HepG2 (cell line): Measurements from ENCODE around the gene PRSS21. TPM values are rescaled to one million over a fixed set of nuclear protein-coding genes. Genes with fewer than 3 reads are reported as not detected.

ENCODE experiments used
- ATAC-seq: fragments of 200-7000 bp; cut with Tn5 transposase; 3 replicates; pipeline ENCODE4 v1.9.1; 2020; ENCODE audit warnings: mild to moderate bottlenecking, moderate library complexity
- BruUV-seq: library from RNA; stranded (reverse); fragments of 400-500 nt; replicated peaks from 2 replicates; lab custom pipeline; 2021; lab: Mats Ljungman, UMichigan
- CTCF ChIA-PET: fragments of 300-600 bp; formaldehyde crosslinking; extraction: SDS; loops from one replicate; lab custom pipeline; 2021; ENCODE audit warnings: low total read pairs, inconsistent platforms, low intra/inter-chr PET ratio; lab: Yijun Ruan, JAX
- POLR2A ChIA-PET: fragments of 350-600 bp; sonication (Branson Sonifier 250); formaldehyde crosslinking; loops from one replicate; lab custom pipeline; 2020; ENCODE audit warnings: antibody characterized with exemption, inconsistent platforms; lab: Yijun Ruan, JAX
- DNase-seq: peaks from one replicate; pipeline ENCODE4 v3.0.0-alpha.2; 2015; ENCODE audit warnings: low spot score
- FAIRE-seq: peaks from 3 replicates; lab custom pipeline; 2011; peaks lifted over from hg19 to GRCh38; lab: Jason Lieb, UNC
- H2AFZ ChIP-seq: one replicate; pipeline ENCODE4 v1.6.1; 2011; ENCODE audit warnings: low read length, inconsistent platforms
- H3K27ac ChIP-seq: fragments of 300-600 bp; 3 replicates; pipeline ENCODE4 v1.8.0; 2011; ENCODE audit warnings: mixed run types, mild to moderate bottlenecking, mixed read lengths, low read length, inconsistent platforms; ENCODE audit not compliant: insufficient read depth; ENCODE audit errors: extremely low read length
- H3K27me3 ChIP-seq, 2 experiments: fragments of 200-600 bp in 1 of 2; 2 replicates in 1 of 2; 3 replicates in 1 of 2; pipeline versions ENCODE4 v1.6.0 to v1.8.0; 2011; ENCODE audit warnings: low read length in 2 of 2, mild to moderate bottlenecking in 2 of 2, moderate library complexity in 2 of 2, inconsistent platforms in 1 of 2; ENCODE audit not compliant: insufficient read depth in 2 of 2, control insufficient read depth in 1 of 2
- H3K36me3 ChIP-seq, 2 experiments: fragments of 200-600 bp in 1 of 2; replicated peaks in 1 of 2; 2 replicates in 1 of 2; 3 replicates in 1 of 2; pipeline versions ENCODE4 v1.5.1 to v1.8.0; 2011; ENCODE audit warnings: low read length in 2 of 2, inconsistent platforms in 1 of 2; ENCODE audit not compliant: insufficient read depth in 2 of 2, control insufficient read depth in 1 of 2
- H3K4me1 ChIP-seq: 2 replicates; pipeline ENCODE4 v1.5.1; 2012; ENCODE audit warnings: low read length, inconsistent platforms; ENCODE audit not compliant: insufficient read depth
- H3K4me2 ChIP-seq: 2 replicates; pipeline ENCODE4 v1.6.0; 2011; ENCODE audit warnings: low read depth, low read length, inconsistent platforms
- H3K4me3 ChIP-seq, 3 experiments: fragments of 200-600 bp in 1 of 3; sonication (generic), shearing (Covaris generic) in 1 of 3; replicated peaks in 1 of 3; 2 replicates each; pipeline ENCODE4 v1.5.1; 2011 to 2016; ENCODE audit warnings: low read length in 3 of 3, inconsistent platforms in 2 of 3, low read depth in 2 of 3, mild to moderate bottlenecking in 2 of 3, control low read depth in 1 of 3, mixed read lengths in 1 of 3; ENCODE audit not compliant: insufficient read depth in 1 of 3
- H3K79me2 ChIP-seq: one replicate; pipeline ENCODE4 v1.6.1; 2011; ENCODE audit warnings: low read length, inconsistent platforms; ENCODE audit not compliant: insufficient read depth
- H3K9ac ChIP-seq: 2 replicates; pipeline ENCODE4 v1.6.0; 2011; ENCODE audit warnings: mild to moderate bottlenecking, low read depth, low read length, inconsistent platforms; ENCODE audit not compliant: insufficient read depth
- H3K9me3 ChIP-seq: 2 replicates; pipeline ENCODE4 v1.5.1; 2012; ENCODE audit warnings: mild to moderate bottlenecking, low read length
- H4K20me1 ChIP-seq: 2 replicates; pipeline ENCODE4 v1.6.0; 2011; ENCODE audit warnings: inconsistent platforms, mild to moderate bottlenecking, low read length, moderate library complexity; ENCODE audit not compliant: insufficient read depth
- BCL6 ChIP-seq: IDR thresholded peaks from 2 replicates; pipeline ENCODE4 v1.6.1; 2016; ENCODE audit warnings: missing genetic modification reagents, missing compliant biosample characterization
- CENPX ChIP-seq: sonication (generic); formaldehyde crosslinking; IDR thresholded peaks from 2 replicates; pipeline ENCODE4 v1.9.0; 2021; ENCODE audit warnings: mild to moderate bottlenecking, missing genetic modification reagents, moderate library complexity
- FOXA1 ChIP-seq, 2 experiments: fragments of 450-650 bp in 1 of 2; sonication (generic) in 1 of 2; formaldehyde crosslinking in 1 of 2; IDR thresholded peaks; 2 replicates each; pipeline versions ENCODE4 v1.4.0 to v1.6.1; 2016 to 2020; ENCODE audit warnings: missing genetic modification reagents in 1 of 2
- HOXA7 ChIP-seq: sonication (generic); formaldehyde crosslinking; IDR thresholded peaks from 2 replicates; pipeline ENCODE4 v1.8.1; 2022; ENCODE audit warnings: mild to moderate bottlenecking, missing genetic modification reagents, moderate library complexity
- MATR3 ChIP-seq: sonication (generic); formaldehyde crosslinking; IDR thresholded peaks from 2 replicates; pipeline ENCODE4 v1.4.0; 2020; ENCODE audit warnings: missing genetic modification reagents
- MYNN ChIP-seq: sonication (generic); formaldehyde crosslinking; IDR thresholded peaks from 2 replicates; pipeline ENCODE4 v1.4.0; 2020; ENCODE audit warnings: mild to moderate bottlenecking, low read depth, missing genetic modification reagents
- NPAS2 ChIP-seq: sonication (generic); formaldehyde crosslinking; IDR thresholded peaks from 2 replicates; pipeline ENCODE4 v1.8.0; 2022; ENCODE audit warnings: mild to moderate bottlenecking, missing genetic modification reagents, borderline replicate concordance
- NR1H2 ChIP-seq: sonication (generic); formaldehyde crosslinking; IDR thresholded peaks from 2 replicates; pipeline ENCODE4 v1.8.1; 2022; ENCODE audit warnings: low read depth, missing genetic modification reagents, borderline replicate concordance
- PPARG ChIP-seq: conservative IDR thresholded peaks from 2 replicates; pipeline ENCODE4 v1.6.1; 2016; ENCODE audit warnings: missing biosample characterization, missing genetic modification reagents
- ZNF235 ChIP-seq: sonication (generic); formaldehyde crosslinking; IDR thresholded peaks from 2 replicates; pipeline ENCODE4 v1.8.1; 2023; ENCODE audit warnings: mild to moderate bottlenecking, missing genetic modification reagents, borderline replicate concordance
- ZNF333 ChIP-seq: sonication (generic); formaldehyde crosslinking; IDR thresholded peaks from 2 replicates; pipeline ENCODE4 v1.4.0; 2020; ENCODE audit warnings: mild to moderate bottlenecking, missing genetic modification reagents, borderline replicate concordance
- ZNF407 ChIP-seq: sonication (generic); formaldehyde crosslinking; IDR thresholded peaks from one replicate; pipeline ENCODE4 v1.5.1; 2020; ENCODE audit warnings: mild to moderate bottlenecking, missing genetic modification reagents; ENCODE audit errors: not compliant biosample characterization
- ZNF501 ChIP-seq: sonication (generic); formaldehyde crosslinking; IDR thresholded peaks from 2 replicates; pipeline ENCODE4 v1.5.1; 2020; ENCODE audit warnings: mild to moderate bottlenecking, moderate library complexity, missing genetic modification reagents
- WGBS: methylation state at CpG from one replicate; pipeline ENCODE4 v1.1.6; 2017; ENCODE audit warnings: low lambda C conversion rate; 5-methylcytosine and 5-hydroxymethylcytosine counted together
- in situ Hi-C: cut with HindIII; loops from 2 replicates; pipeline ENCODE4 v1.10.0; 2017; ENCODE audit warnings: low pct_unique_long_range_greater_than_20kb; ENCODE audit not compliant: extremely low pct_ligation_motif_present
- intact Hi-C: fragments of 100-400 bp; cut with micrococcal nuclease; formaldehyde crosslinking; loops from one replicate; pipeline ENCODE4 v1.10.0; 2022; ENCODE audit not compliant: unreplicated experiment
- polyA plus RNA-seq, 8 experiments: library from polyadenylated mRNA; depleted of rRNA in 3 of 8; stranded (reverse) in 7 of 8; unstranded in 1 of 8; fragments of >200 nt; fragmentation: Illumina TruSeq in 4 of 8; extraction: Trizol in 4 of 8; gene quantifications; 2 replicates each; pipeline versions ENCODE4 v1.2.1 to v1.2.3, GENCODE V29; 2011 to 2016; ENCODE audit warnings: low read depth in 4 of 8, missing spikeins in 1 of 8, mixed read lengths in 1 of 8; ENCODE audit not compliant: insufficient read depth in 1 of 8
- total RNA-seq, 5 experiments: library from RNA; depleted of rRNA; stranded (reverse); fragments of >200 nt; fragmentation: Illumina TruSeq; extraction: Trizol; gene quantifications; 2 replicates each; pipeline ENCODE4 v1.2.3, GENCODE V29; 2016; ENCODE audit warnings: low read depth in 1 of 5
- TF ChIP-seq, protein P1 (sequence below): sonication (generic); formaldehyde crosslinking; IDR thresholded peaks from 2 replicates; pipeline ENCODE4 v1.4.0; 2020; ENCODE audit warnings: missing genetic modification reagents

Gene PRSS21
- total and polyA plus RNA-seq, 2 of the 13 experiments (the other 11 are each of a cell fraction or from before 2014, with no cell fraction given): not detected

DNA sequence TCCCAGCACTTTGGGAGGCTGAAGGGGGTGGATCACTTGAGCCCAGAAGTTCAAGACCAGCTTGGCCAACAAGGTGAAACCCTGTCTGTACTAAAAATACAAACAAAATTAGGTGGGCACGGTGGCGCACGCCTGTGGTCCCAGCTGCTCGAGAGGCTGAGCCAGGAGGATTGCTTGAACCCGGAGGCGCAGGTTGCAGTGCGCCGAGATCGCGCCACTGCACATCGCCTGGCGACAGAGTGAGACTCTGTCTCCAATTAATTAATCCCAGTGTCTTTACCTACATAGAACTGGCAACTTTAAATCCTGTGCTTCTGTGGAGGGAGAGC lies 38.4 kb upstream of the PRSS21 start:
- Histone ChIP-seq H3K79me2 (peaks cover 33% of the 10 kb centered on the region), H3K4me2 (peak overlapping the region; percentile 100), H3K9ac (peak overlapping the region; percentile 100; the same call in 1 of the 2 replicates), H3K9me3 (no peaks in the 10 kb centered on the region), H2AFZ (no peak overlapping the region), H3K36me3 (peaks cover 7 to 13% of the 10 kb centered on the region in 2 experiments; a peak in 4 of 5 replicates), H4K20me1 (no peaks in the 10 kb centered on the region), H3K4me1 (peaks cover 25% of the 10 kb centered on the region), H3K27ac (no peak overlapping the region), H3K27me3 (peaks cover 0 to 14% of the 10 kb centered on the region in 2 experiments; a peak in 4 of 5 replicates), H3K4me3 (peak overlapping the region; percentile 83 to 100 (median 98); a peak in 5 of 6 replicates)
- ChIA-PET POLR2A (interaction anchor here (1.3 to 6.1 kb wide), 3 partner anchors 16 to 104 kb away, joined by 3 to 74 read pairs (median 5); partner anchors contain the start of genes FLYWCH2 and SRRM2), CTCF (no interaction called here)
- in situ Hi-C loops: no loop called here
- FAIRE-seq (no peak), DNase-seq (no peak), ATAC-seq (no peak)
- no TSS peak for BruUV-seq
- 98% methylated on average over 12 of the region's 12 CpGs for WGBS
- intact Hi-C loops: no loop called here
- TF ChIP-seq PPARG (CRISPR knock-in tag): no peak
- no peak for TF ChIP-seq NPAS2 (CRISPR knock-in tag)
- no peak for TF ChIP-seq HOXA7 (CRISPR knock-in tag)
- 0 out of 2 replicates have a peak, but pooled peaks have one; percentile 39 for TF ChIP-seq ZNF333 (CRISPR knock-in tag)
- TF ChIP-seq BCL6: no peak
- TF ChIP-seq CENPX: no peak
- TF ChIP-seq, protein P1, sequence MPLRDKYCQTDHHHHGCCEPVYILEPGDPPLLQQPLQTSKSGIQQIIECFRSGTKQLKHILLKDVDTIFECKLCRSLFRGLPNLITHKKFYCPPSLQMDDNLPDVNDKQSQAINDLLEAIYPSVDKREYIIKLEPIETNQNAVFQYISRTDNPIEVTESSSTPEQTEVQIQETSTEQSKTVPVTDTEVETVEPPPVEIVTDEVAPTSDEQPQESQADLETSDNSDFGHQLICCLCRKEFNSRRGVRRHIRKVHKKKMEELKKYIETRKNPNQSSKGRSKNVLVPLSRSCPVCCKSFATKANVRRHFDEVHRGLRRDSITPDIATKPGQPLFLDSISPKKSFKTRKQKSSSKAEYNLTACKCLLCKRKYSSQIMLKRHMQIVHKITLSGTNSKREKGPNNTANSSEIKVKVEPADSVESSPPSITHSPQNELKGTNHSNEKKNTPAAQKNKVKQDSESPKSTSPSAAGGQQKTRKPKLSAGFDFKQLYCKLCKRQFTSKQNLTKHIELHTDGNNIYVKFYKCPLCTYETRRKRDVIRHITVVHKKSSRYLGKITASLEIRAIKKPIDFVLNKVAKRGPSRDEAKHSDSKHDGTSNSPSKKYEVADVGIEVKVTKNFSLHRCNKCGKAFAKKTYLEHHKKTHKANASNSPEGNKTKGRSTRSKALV: no peak
- no peak for TF ChIP-seq NR1H2 (CRISPR knock-in tag)
- no peak for TF ChIP-seq MATR3 (CRISPR knock-in tag)
- TF ChIP-seq MYNN (CRISPR knock-in tag): no peak
- TF ChIP-seq FOXA1 (IDR thresholded peaks at IDR 0.05): no peak
- no peak for TF ChIP-seq FOXA1 (CRISPR knock-in tag; IDR thresholded peaks at IDR 0.05)
- no peak for TF ChIP-seq ZNF407 (CRISPR knock-in tag)
- TF ChIP-seq ZNF235: 0 out of 2 replicates have a peak, but pooled peaks have one; percentile 60
- TF ChIP-seq ZNF501 (CRISPR knock-in tag): no peak
